Spleen (tissue), 7 donors: ENCODE data around the gene PTPN9.

Source experiments
- CTCF ChIP-seq, 11 experiments: fragments of 200-600 bp in 7 of 11; fragments of 450-650 bp in 4 of 11; sonication (generic) in 4 of 11; IDR thresholded peaks in 8 of 11; conservative IDR thresholded peaks in 3 of 11; 1 replicate in 7 of 11; 2 replicates in 4 of 11; pipeline versions ENCODE4 v1.4.0 to v1.8.0; 2016 to 2021; ENCODE audit warnings: antibody characterized with exemption in 11 of 11, inconsistent platforms in 4 of 11, mild to moderate bottlenecking in 1 of 11
- POLR2A ChIP-seq, 3 donors: fragments of 450-650 bp; IDR thresholded peaks; one replicate each; pipeline ENCODE4 v1.5.1; 2017; ENCODE audit warnings: antibody characterized with exemption in 3 of 3, mild to moderate bottlenecking in 1 of 3
- POLR2AphosphoS5 ChIP-seq, 3 donors: sonication (generic); formaldehyde crosslinking; IDR thresholded peaks; one replicate each; pipeline ENCODE4 v1.5.1; 2017; ENCODE audit warnings: antibody characterized with exemption in 3 of 3
- donor health status: DM: no; HTN: no; CAD: no; lungs with moderate emphysema.
- donor health status: DM: no; HTN: no; CAD: no.
- donor health status: DM: no; HTN: no; CAD: no.

DNA sequence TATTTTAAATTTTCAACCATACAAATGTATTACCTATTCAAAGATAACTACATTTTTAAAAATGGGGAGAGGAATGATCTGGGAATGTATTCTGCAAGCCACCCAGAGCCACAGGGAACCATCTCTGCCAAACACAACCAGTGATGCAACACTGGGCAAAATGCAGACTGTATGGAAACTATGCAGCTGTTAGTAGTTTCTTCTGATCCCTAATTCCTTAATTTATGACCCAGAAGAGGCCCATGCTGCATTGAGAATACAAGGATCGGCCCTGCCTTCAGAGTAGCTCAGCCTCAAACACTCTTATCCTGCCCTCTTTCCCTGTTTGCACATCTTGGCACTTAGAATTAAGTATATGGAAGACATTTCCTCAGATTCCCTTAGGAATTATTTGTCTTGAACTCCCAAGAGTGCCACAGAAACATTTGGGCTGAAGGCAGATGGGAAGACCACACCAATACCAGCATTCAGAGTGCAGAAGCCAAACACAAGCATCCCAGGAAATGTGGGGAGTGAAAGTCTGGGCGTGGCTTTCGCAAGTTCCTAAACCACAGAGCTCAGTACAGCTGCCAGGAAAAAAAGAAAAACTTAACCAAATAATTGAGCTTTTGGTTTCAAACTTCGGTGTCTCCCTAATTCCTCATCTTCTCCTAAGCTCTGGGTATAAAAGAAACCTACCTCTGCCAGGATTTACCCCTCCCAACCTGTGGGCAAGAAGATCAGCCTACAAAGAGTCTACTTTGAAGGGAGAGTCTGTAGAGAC is 41.1 kb upstream of the PTPN9 start:
- TF ChIP-seq POLR2A (IDR thresholded peaks at IDR 0.05) = no peak
- TF ChIP-seq CTCF (IDR thresholded peaks at IDR 0.05 in 8 of 11, conservative IDR thresholded peaks at IDR 0.05 in 3 of 11) = no peak
- no peak for TF ChIP-seq POLR2AphosphoS5 (IDR thresholded peaks at IDR 0.05)
